HepG2 (cell line): ENCODE measurements around the gene STX4. TPM values are rescaled to one million over a fixed set of nuclear protein-coding genes. Genes with fewer than 3 reads are reported as not detected.

Experiments
- CAMTA2 ChIP-seq: sonication (generic); formaldehyde crosslinking; IDR thresholded peaks from 2 replicates; pipeline ENCODE4 v1.4.0; 2020; ENCODE audit warnings: mild to moderate bottlenecking, missing genetic modification reagents, borderline replicate concordance
- HMG20A ChIP-seq: IDR thresholded peaks from 2 replicates; pipeline ENCODE4 v1.6.1; 2016; ENCODE audit warnings: borderline replicate concordance
- HMG20B ChIP-seq: conservative IDR thresholded peaks from 2 replicates; pipeline ENCODE4 v1.6.1; 2016; ENCODE audit warnings: missing genetic modification reagents, missing compliant biosample characterization
- HNRNPLL ChIP-seq: fragments of 200-400 bp; formaldehyde crosslinking; IDR thresholded peaks from 2 replicates; pipeline ENCODE4 v1.6.1; 2017; ENCODE audit warnings: mild to moderate bottlenecking, low read depth, low read length; ENCODE audit not compliant: poor library complexity, severe bottlenecking
- KDM4B ChIP-seq: sonication (generic); formaldehyde crosslinking; IDR thresholded peaks from 2 replicates; pipeline ENCODE4 v1.4.0; 2020; ENCODE audit warnings: missing genetic modification reagents
- KLF13 ChIP-seq: sonication (generic); formaldehyde crosslinking; IDR thresholded peaks from 2 replicates; pipeline ENCODE4 v1.4.0; 2020; ENCODE audit warnings: mild to moderate bottlenecking, missing genetic modification reagents
- MTA3 ChIP-seq: sonication (generic); formaldehyde crosslinking; IDR thresholded peaks from 2 replicates; pipeline ENCODE4 v1.4.0; 2020; ENCODE audit warnings: missing genetic modification reagents
- MZF1 ChIP-seq: sonication (generic); formaldehyde crosslinking; IDR thresholded peaks from 2 replicates; pipeline ENCODE4 v1.8.1; 2023; ENCODE audit warnings: mild to moderate bottlenecking, missing genetic modification reagents, borderline replicate concordance
- TARDBP ChIP-seq: sonication (generic); formaldehyde crosslinking; IDR thresholded peaks from 2 replicates; pipeline ENCODE4 v1.8.0; 2022; ENCODE audit warnings: mild to moderate bottlenecking, missing genetic modification reagents
- TSC22D2 ChIP-seq: sonication (generic); formaldehyde crosslinking; IDR thresholded peaks from 2 replicates; pipeline ENCODE4 v1.5.1; 2020; ENCODE audit warnings: missing genetic modification reagents, mild to moderate bottlenecking, borderline replicate concordance
- U2AF1 ChIP-seq: fragments of 200-400 bp; formaldehyde crosslinking; optimal IDR thresholded peaks from 2 replicates; pipeline ENCODE3; 2017; ENCODE audit warnings: mild to moderate bottlenecking, low read depth, low read length
- U2AF2 ChIP-seq: fragments of 200-400 bp; formaldehyde crosslinking; IDR thresholded peaks from 2 replicates; pipeline ENCODE4 v1.6.1; 2017; ENCODE audit warnings: low read depth, mild to moderate bottlenecking, low read length
- ZBTB7A ChIP-seq: sonication (generic); formaldehyde crosslinking; IDR thresholded peaks from 2 replicates; pipeline ENCODE4 v1.8.0; 2022; ENCODE audit warnings: mild to moderate bottlenecking, missing genetic modification reagents
- ZEB1 ChIP-seq: IDR thresholded peaks from 2 replicates; pipeline ENCODE4 v1.6.1; 2012; ENCODE audit warnings: mild to moderate bottlenecking, low read depth, inconsistent platforms; ENCODE audit not compliant: insufficient replicate concordance
- ZMYM2 ChIP-seq: sonication (generic); formaldehyde crosslinking; IDR thresholded peaks from 2 replicates; pipeline ENCODE4 v1.8.0; 2022; ENCODE audit warnings: mild to moderate bottlenecking, missing genetic modification reagents
- ZNF224 ChIP-seq: sonication (generic); formaldehyde crosslinking; IDR thresholded peaks from 2 replicates; pipeline ENCODE4 v1.5.0; 2020; ENCODE audit warnings: mild to moderate bottlenecking, missing genetic modification reagents
- ZNF230 ChIP-seq: sonication (generic); formaldehyde crosslinking; IDR thresholded peaks from 2 replicates; pipeline ENCODE4 v1.4.0; 2020; ENCODE audit warnings: mild to moderate bottlenecking, missing genetic modification reagents
- ZNF674 ChIP-seq: sonication (generic); formaldehyde crosslinking; IDR thresholded peaks from 2 replicates; pipeline ENCODE4 v1.5.0; 2020; ENCODE audit warnings: low read depth, mild to moderate bottlenecking, missing genetic modification reagents
- ZNF749 ChIP-seq: sonication (generic); formaldehyde crosslinking; IDR thresholded peaks from 2 replicates; pipeline ENCODE4 v1.8.0; 2022; ENCODE audit warnings: mild to moderate bottlenecking, missing genetic modification reagents, moderate library complexity, borderline replicate concordance
- ZNF839 ChIP-seq: sonication (generic); formaldehyde crosslinking; IDR thresholded peaks from 2 replicates; pipeline ENCODE4 v1.4.0; 2020; ENCODE audit warnings: missing genetic modification reagents, mild to moderate bottlenecking, borderline replicate concordance
- polyA plus RNA-seq, 8 experiments: library from polyadenylated mRNA; depleted of rRNA in 3 of 8; stranded (reverse) in 7 of 8; unstranded in 1 of 8; fragments of >200 nt; fragmentation: Illumina TruSeq in 4 of 8; extraction: Trizol in 4 of 8; gene quantifications; 2 replicates each; pipeline versions ENCODE4 v1.2.1 to v1.2.3, GENCODE V29; 2011 to 2016; ENCODE audit warnings: low read depth in 4 of 8, missing spikeins in 1 of 8, mixed read lengths in 1 of 8; ENCODE audit not compliant: insufficient read depth in 1 of 8
- total RNA-seq, 5 experiments: library from RNA; depleted of rRNA; stranded (reverse); fragments of >200 nt; fragmentation: Illumina TruSeq; extraction: Trizol; gene quantifications; 2 replicates each; pipeline ENCODE4 v1.2.3, GENCODE V29; 2016; ENCODE audit warnings: low read depth in 1 of 5
- TF ChIP-seq, protein P1 (sequence below): sonication (generic); formaldehyde crosslinking; IDR thresholded peaks from 2 replicates; pipeline ENCODE4 v1.4.0; 2020; ENCODE audit warnings: mild to moderate bottlenecking, missing genetic modification reagents
- TF ChIP-seq, protein P2 (sequence below): sonication (generic); formaldehyde crosslinking; IDR thresholded peaks from 2 replicates; pipeline ENCODE4 v1.4.0; 2020; ENCODE audit warnings: missing genetic modification reagents
- TF ChIP-seq, protein P3 (sequence below): sonication (generic); formaldehyde crosslinking; IDR thresholded peaks from 2 replicates; pipeline ENCODE4 v1.5.0; 2020; ENCODE audit warnings: missing genetic modification reagents, mild to moderate bottlenecking, borderline replicate concordance
- TF ChIP-seq, protein P4 (sequence below): sonication (generic); formaldehyde crosslinking; IDR thresholded peaks from 2 replicates; pipeline ENCODE4 v1.5.0; 2020; ENCODE audit warnings: missing genetic modification reagents

Gene STX4
- total and polyA plus RNA-seq, 2 of the 13 experiments (the other 11 are each of a cell fraction or from before 2014, with no cell fraction given), result 29.2 to 34.6 TPM

DNA sequence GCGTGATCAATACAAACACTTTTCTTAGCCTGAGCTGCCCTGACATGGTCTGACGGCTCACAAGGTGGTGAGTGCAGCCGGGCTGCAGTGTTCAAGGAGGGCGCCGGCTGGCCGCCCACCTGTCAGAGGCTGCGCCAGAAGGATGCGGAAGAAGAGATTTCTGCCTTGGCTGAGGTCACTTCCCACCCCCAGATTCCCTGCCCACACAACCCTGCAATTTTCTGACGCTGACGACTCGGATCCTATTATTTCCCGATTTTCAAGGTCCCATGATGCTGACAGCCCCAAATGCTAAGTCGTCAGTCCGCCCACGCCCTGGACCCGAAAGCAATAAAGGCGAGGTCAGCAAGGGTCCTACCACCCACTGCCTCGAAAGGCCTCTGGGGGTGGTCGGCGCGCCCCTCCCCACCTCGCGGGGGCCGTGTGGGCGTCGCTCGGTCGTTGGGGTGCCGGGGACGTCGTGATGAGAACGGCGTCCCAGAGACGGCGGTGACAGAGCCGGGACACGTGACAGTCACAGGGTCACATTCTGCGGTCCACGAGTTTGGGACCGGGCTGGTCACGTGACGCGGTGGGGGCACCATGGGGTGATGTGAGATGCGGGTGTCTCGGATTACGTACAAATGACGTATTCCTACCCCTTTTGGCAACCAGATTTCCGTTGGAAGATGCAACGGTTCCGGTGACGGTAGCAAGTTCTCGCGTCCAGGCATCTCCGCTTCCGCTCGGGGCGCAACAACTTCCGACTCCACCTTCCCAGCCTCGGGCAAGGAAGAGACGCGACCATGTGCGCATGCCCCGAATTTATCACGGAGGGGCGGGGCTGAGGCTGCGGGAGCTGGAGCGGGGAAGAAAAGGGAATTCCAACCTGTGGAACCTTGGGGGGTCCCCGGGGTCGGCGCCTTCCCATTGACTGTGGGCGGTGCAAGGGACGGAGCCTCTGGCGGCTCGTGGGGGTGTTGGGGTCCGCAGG, at the start of gene STX4 (continued):
- no peak; the same call in 1 of the 2 replicates for TF ChIP-seq MZF1
- TF ChIP-seq, protein P1, sequence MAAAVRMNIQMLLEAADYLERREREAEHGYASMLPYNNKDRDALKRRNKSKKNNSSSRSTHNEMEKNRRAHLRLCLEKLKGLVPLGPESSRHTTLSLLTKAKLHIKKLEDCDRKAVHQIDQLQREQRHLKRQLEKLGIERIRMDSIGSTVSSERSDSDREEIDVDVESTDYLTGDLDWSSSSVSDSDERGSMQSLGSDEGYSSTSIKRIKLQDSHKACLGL, result no peak; the same call in 1 of the 2 replicates
- TF ChIP-seq ZNF839, result no peak; the same call in 1 of the 2 replicates
- TF ChIP-seq, protein P2, sequence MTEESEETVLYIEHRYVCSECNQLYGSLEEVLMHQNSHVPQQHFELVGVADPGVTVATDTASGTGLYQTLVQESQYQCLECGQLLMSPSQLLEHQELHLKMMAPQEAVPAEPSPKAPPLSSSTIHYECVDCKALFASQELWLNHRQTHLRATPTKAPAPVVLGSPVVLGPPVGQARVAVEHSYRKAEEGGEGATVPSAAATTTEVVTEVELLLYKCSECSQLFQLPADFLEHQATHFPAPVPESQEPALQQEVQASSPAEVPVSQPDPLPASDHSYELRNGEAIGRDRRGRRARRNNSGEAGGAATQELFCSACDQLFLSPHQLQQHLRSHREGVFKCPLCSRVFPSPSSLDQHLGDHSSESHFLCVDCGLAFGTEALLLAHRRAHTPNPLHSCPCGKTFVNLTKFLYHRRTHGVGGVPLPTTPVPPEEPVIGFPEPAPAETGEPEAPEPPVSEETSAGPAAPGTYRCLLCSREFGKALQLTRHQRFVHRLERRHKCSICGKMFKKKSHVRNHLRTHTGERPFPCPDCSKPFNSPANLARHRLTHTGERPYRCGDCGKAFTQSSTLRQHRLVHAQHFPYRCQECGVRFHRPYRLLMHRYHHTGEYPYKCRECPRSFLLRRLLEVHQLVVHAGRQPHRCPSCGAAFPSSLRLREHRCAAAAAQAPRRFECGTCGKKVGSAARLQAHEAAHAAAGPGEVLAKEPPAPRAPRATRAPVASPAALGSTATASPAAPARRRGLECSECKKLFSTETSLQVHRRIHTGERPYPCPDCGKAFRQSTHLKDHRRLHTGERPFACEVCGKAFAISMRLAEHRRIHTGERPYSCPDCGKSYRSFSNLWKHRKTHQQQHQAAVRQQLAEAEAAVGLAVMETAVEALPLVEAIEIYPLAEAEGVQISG (CRISPR knock-in tag), result peak; percentile 92
- TF ChIP-seq ZNF749, result peak; percentile 73; the same call in 1 of the 2 replicates
- peak; percentile 55 for TF ChIP-seq ZNF230
- no peak for TF ChIP-seq U2AF1
- no peak for TF ChIP-seq U2AF2
- peak; percentile 98 for TF ChIP-seq ZMYM2 (CRISPR knock-in tag)
- TF ChIP-seq ZEB1, result no peak
- 0 out of 2 replicates have a peak, but pooled peaks have one; percentile 28 for TF ChIP-seq HMG20A (CRISPR knock-in tag)
- 0 out of 2 replicates have a peak, but pooled peaks have one; percentile 66 for TF ChIP-seq MTA3 (CRISPR knock-in tag)
- TF ChIP-seq ZBTB7A (CRISPR knock-in tag), result peak; percentile 91
- TF ChIP-seq CAMTA2 (CRISPR knock-in tag), result no peak
- TF ChIP-seq, protein P3, sequence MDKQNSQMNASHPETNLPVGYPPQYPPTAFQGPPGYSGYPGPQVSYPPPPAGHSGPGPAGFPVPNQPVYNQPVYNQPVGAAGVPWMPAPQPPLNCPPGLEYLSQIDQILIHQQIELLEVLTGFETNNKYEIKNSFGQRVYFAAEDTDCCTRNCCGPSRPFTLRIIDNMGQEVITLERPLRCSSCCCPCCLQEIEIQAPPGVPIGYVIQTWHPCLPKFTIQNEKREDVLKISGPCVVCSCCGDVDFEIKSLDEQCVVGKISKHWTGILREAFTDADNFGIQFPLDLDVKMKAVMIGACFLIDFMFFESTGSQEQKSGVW, result no peak
- no peak for TF ChIP-seq ZNF224 (CRISPR knock-in tag)
- peak; percentile 92 for TF ChIP-seq TARDBP (CRISPR knock-in tag)
- TF ChIP-seq KLF13 (CRISPR knock-in tag), result peak; percentile 72; the same call in 1 of the 2 replicates
- TF ChIP-seq ZNF674 (CRISPR knock-in tag), result no peak
- TF ChIP-seq, protein P4, sequence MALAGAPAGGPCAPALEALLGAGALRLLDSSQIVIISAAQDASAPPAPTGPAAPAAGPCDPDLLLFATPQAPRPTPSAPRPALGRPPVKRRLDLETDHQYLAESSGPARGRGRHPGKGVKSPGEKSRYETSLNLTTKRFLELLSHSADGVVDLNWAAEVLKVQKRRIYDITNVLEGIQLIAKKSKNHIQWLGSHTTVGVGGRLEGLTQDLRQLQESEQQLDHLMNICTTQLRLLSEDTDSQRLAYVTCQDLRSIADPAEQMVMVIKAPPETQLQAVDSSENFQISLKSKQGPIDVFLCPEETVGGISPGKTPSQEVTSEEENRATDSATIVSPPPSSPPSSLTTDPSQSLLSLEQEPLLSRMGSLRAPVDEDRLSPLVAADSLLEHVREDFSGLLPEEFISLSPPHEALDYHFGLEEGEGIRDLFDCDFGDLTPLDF (CRISPR knock-in tag), result no peak
- TF ChIP-seq KDM4B (CRISPR knock-in tag), result 0 out of 2 replicates have a peak, but pooled peaks have one; percentile 80
- no peak; the same call in 1 of the 2 replicates for TF ChIP-seq TSC22D2 (CRISPR knock-in tag)
- TF ChIP-seq HNRNPLL, result peak; percentile 89
- TF ChIP-seq HMG20B, result no peak; the same call in 1 of the 2 replicates
